Measurements from ENCODE around the gene WDR75. TPM values are rescaled to one million over a fixed set of nuclear protein-coding genes. Genes with fewer than 3 reads are reported as not detected.
A peak's percentile ranks its signal among the peaks of the same experiment; 100 is the strongest.

WDR75 gene
- total and polyA plus RNA-seq, 8 donors = 24.6 to 65.3 (median 56.9) TPM

- Histone ChIP-seq H3K9me3 (no peaks in the 10 kb centered on the region), H3K27me3 (no peaks in the 10 kb centered on the region), H3K36me3 (peaks cover 4 to 97% of the 10 kb centered on the region in 2 donors), H3K4me3 (no peak overlapping the region), H3K27ac (no peak overlapping the region), H3K4me1 (no peaks in the 10 kb centered on the region)
- no peak for TF ChIP-seq CTCF (IDR thresholded peaks at IDR 0.05)
- DNase-seq (no peak), ATAC-seq (no peak)
- intact Hi-C loops (cut with DNase I) = no loop called here
Measured at GRCh38 chr2:189466046-189466445, 24.8 kb downstream of the WDR75 start.

GRCh38 chr2:189466656-189467055 is 25.4 kb downstream of the WDR75 start:
- Histone ChIP-seq H3K27me3 (no peaks in the 10 kb centered on the region), H3K36me3 (peaks cover 4 to 97% of the 10 kb centered on the region in 2 donors), H3K27ac (no peak overlapping the region), H3K9me3 (no peaks in the 10 kb centered on the region), H3K4me1 (no peaks in the 10 kb centered on the region), H3K4me3 (no peak overlapping the region)
- ATAC-seq = peak; percentile 71
- TF ChIP-seq CTCF (IDR thresholded peaks at IDR 0.05) = peak; percentile 28 to 38
- DNase-seq = peak in 2 of 4 donors; percentile 19 to 57
- intact Hi-C loops (cut with DNase I) = no loop called here

GRCh38 chr2:189467160-189467559 is 25.9 kb downstream of the WDR75 start:
- no peaks in the 10 kb centered on the region for H3K27me3 ChIP-seq
- intact Hi-C loops (cut with DNase I) = no loop called here
- no peaks in the 10 kb centered on the region for H3K9me3 ChIP-seq
- ATAC-seq = no peak
- no peaks in the 10 kb centered on the region for H3K4me1 ChIP-seq
- TF ChIP-seq CTCF (IDR thresholded peaks at IDR 0.05) = no peak
- H3K27ac ChIP-seq = no peak overlapping the region
- DNase-seq = no peak
- peaks cover 4 to 99% of the 10 kb centered on the region in 2 donors for H3K36me3 ChIP-seq
- H3K4me3 ChIP-seq = no peak overlapping the region

GRCh38 chr2:189467593-189467992 is 26.3 kb downstream of the WDR75 start:
- DNase-seq = no peak
- Histone ChIP-seq H3K27me3 (no peaks in the 10 kb centered on the region), H3K27ac (no peak overlapping the region), H3K4me3 (no peak overlapping the region), H3K36me3 (peaks cover 4 to 98% of the 10 kb centered on the region in 2 donors), H3K9me3 (no peaks in the 10 kb centered on the region), H3K4me1 (no peaks in the 10 kb centered on the region)
- intact Hi-C loops (cut with DNase I) = no loop called here
- no peak for TF ChIP-seq CTCF (IDR thresholded peaks at IDR 0.05)
- ATAC-seq = no peak

GRCh38 chr2:189474526-189474925 is 33.3 kb downstream of the WDR75 start:
- no peak for ATAC-seq
- Histone ChIP-seq H3K4me1 (no peaks in the 10 kb centered on the region), H3K27ac (no peak overlapping the region), H3K27me3 (no peaks in the 10 kb centered on the region), H3K4me3 (no peak overlapping the region), H3K36me3 (peaks cover 0 to 75% of the 10 kb centered on the region in 2 donors), H3K9me3 (no peaks in the 10 kb centered on the region)
- DNase-seq = no peak
- no peak for TF ChIP-seq CTCF (IDR thresholded peaks at IDR 0.05)
- intact Hi-C loops (cut with DNase I) = loop anchor here in 1 of 2 donors (10.0 kb wide), 1 partner anchor 160 kb away; no protein-coding TSS in a partner anchor
